ENCODE results near the gene KDR.

The KDR gene

DNA sequence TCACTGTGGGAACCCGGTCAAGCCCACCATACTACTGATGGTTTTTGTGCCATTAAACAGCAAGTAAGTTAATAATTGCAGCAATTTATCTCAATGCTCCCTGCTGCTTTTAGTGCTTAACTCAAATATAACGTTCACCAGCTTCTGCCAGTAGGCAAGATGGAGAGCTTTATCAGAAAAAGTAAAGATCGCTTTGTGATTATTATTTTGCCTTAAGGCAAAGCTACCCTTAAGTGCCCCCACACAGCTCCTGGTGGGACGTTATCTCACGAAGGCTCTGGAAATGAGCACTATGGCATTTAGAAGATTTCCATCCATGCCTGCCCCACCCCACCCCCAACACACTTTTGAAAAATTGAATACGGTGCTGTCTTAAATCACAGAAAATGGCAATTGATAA lies 59.4 kb downstream of the KDR start:
- Histone ChIP-seq H3K4me3 (ENCODE audit: low read length in 2 of 2) (no peak overlapping the region), H3K4me1 (ENCODE audit: control insufficient read depth, insufficient read depth, low read length) (no peaks in the 10 kb centered on the region), H3K36me3 (ENCODE audit: control insufficient read depth in 2 of 2, insufficient read depth in 2 of 2, low read length in 2 of 2) (no peaks in the 10 kb centered on the region), H3K27ac (ENCODE audit: low read length) (no peak overlapping the region), H3K9ac (ENCODE audit: low read length in 2 of 2) (no peak overlapping the region), H3K27me3 (ENCODE audit: control insufficient read depth in 1 of 2, insufficient read depth in 2 of 2, low read length in 2 of 2) (peaks cover 0 to 2% of the 10 kb centered on the region in 2 donors), H3K9me3 (ENCODE audit: control insufficient read depth in 2 of 2, low read length in 2 of 2) (no peaks in the 10 kb centered on the region)

DNA sequence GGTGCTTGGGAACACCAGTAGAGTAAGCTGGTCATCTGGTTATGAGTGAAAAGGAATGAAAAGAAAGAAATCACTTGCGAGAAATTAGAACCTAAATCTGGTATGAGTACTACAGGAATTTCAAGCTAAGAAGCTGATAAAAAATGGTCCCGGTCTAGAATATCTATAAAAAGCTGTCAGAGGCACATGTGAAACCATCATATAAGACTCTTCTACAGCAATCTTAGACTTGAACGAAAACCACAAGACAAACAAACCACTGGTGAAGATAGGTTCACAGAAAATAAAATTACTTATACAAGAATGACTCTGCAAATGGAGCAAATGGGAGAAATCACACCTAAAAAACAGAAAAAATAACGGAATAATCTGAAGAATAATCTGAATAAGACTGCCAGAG lies 69.9 kb downstream of the KDR start:
- Histone ChIP-seq H3K27me3 (ENCODE audit: control insufficient read depth in 1 of 2, insufficient read depth in 2 of 2, low read length in 2 of 2) (no peaks in the 10 kb centered on the region), H3K4me1 (ENCODE audit: control insufficient read depth, insufficient read depth, low read length) (no peaks in the 10 kb centered on the region), H3K9ac (ENCODE audit: low read length in 2 of 2) (no peak overlapping the region), H3K27ac (ENCODE audit: low read length) (no peak overlapping the region), H3K9me3 (ENCODE audit: control insufficient read depth in 2 of 2, low read length in 2 of 2) (no peaks in the 10 kb centered on the region), H3K36me3 (ENCODE audit: control insufficient read depth in 2 of 2, insufficient read depth in 2 of 2, low read length in 2 of 2) (no peaks in the 10 kb centered on the region), H3K4me3 (ENCODE audit: low read length in 2 of 2) (no peak overlapping the region)

DNA sequence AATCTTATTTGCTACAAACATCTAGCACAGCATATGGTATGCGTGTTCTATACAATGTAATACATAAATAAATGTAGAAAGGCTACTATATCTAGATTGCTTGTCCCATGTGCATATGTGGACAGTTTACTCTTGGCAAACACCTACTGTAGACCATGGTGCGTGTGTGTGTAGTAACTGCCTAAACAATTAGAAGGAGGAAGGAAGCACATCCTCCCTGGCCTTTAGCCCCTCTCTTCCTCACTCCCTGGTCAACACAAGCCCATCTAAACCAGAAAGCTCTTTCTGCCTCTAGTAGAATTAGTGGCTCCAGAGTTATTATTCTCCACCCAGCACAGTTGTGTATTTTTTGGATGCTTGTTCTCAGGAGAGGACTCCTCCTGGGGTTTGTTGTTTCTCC lies 73.9 kb downstream of the KDR start:
- Histone ChIP-seq H3K4me1 (ENCODE audit: control insufficient read depth, insufficient read depth, low read length) (no peaks in the 10 kb centered on the region), H3K27me3 (ENCODE audit: control insufficient read depth in 1 of 2, insufficient read depth in 2 of 2, low read length in 2 of 2) (no peaks in the 10 kb centered on the region), H3K27ac (ENCODE audit: low read length) (no peak overlapping the region), H3K36me3 (ENCODE audit: control insufficient read depth in 2 of 2, insufficient read depth in 2 of 2, low read length in 2 of 2) (no peaks in the 10 kb centered on the region), H3K9me3 (ENCODE audit: control insufficient read depth in 2 of 2, low read length in 2 of 2) (no peaks in the 10 kb centered on the region), H3K9ac (ENCODE audit: low read length in 2 of 2) (no peak overlapping the region), H3K4me3 (ENCODE audit: low read length in 2 of 2) (no peak overlapping the region)

DNA sequence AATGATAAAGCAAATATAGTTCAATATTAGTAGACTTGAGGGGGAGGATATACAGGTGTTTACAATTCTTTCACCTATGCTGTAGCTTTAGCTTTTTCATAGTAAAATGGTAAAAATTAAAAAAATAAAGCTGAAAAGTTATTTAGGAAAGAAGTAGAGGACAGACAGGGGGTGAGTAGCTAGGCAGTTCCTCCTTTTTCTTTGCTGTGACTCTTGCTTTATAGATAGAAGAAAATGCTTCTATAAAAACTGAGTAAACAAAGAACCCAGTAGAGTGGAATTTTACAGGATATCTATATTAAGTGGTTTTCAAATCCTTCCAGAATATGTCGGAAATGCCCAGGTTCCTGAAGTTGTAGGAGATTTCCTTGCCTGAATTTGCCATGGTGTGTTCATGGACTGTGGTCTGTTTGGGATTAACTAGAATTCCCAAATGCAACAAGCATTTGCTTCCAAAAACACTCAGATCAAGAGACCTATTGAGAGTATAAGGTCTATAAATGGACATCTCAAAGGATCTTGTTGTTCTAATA lies 74.9 kb downstream of the KDR start:
- Histone ChIP-seq H3K4me3 (ENCODE audit: low read length in 2 of 2) (no peak overlapping the region), H3K9ac (ENCODE audit: low read length in 2 of 2) (no peak overlapping the region), H3K9me3 (ENCODE audit: control insufficient read depth in 2 of 2, low read length in 2 of 2) (no peaks in the 10 kb centered on the region), H3K27me3 (ENCODE audit: control insufficient read depth in 1 of 2, insufficient read depth in 2 of 2, low read length in 2 of 2) (no peaks in the 10 kb centered on the region), H3K4me1 (ENCODE audit: control insufficient read depth, insufficient read depth, low read length) (no peaks in the 10 kb centered on the region), H3K36me3 (ENCODE audit: control insufficient read depth in 2 of 2, insufficient read depth in 2 of 2, low read length in 2 of 2) (no peaks in the 10 kb centered on the region), H3K27ac (ENCODE audit: low read length) (no peak overlapping the region)

DNA sequence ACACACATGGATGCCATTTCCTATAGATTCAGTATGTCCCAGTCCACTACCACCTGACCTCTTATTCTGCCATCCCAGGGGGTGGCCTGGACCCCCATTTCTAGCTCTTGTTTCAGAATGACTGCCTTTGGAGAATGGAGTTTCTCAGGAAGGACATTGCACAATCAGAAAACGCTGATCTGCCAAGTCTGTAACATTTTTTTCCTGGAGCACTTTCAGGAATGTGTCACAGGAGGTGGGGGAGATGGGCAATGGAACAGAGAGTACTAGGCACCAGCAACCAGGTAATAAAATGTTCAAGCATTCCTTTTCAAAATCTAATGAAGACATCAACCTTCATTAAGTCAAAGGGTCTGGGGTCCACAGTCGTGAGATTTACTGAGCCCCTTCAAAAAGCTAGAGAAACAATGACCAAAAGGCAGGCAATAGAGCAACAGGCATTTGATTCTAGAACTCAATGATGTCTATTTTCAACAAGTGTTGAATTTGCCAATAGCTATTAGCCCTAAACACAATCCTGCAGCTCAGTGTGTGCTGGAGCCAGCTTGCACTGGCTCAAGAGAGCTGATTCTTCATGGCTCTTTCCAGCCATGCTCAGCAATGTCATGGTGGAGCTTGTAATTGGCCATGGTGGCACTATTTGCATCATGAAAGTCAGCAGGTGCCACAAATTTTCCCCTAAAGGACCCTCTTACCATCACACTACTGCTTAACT lies 87.1 kb downstream of the KDR start:
- no peak overlapping the region for H3K4me3 ChIP-seq (ENCODE audit: low read length in 2 of 2)
- peaks cover 8% of the 10 kb centered on the region for H3K4me1 ChIP-seq (ENCODE audit: control insufficient read depth, insufficient read depth, low read length)
- peaks cover 0 to 2% of the 10 kb centered on the region in 2 donors for H3K27me3 ChIP-seq (ENCODE audit: control insufficient read depth in 1 of 2, insufficient read depth in 2 of 2, low read length in 2 of 2)
- no peak overlapping the region for H3K9ac ChIP-seq (ENCODE audit: low read length in 2 of 2)
- no peak overlapping the region for H3K27ac ChIP-seq (ENCODE audit: low read length)
- no peaks in the 10 kb centered on the region for H3K36me3 ChIP-seq (ENCODE audit: control insufficient read depth in 2 of 2, insufficient read depth in 2 of 2, low read length in 2 of 2)
- H3K9me3 ChIP-seq (ENCODE audit: control insufficient read depth in 2 of 2, low read length in 2 of 2): peaks cover 0 to under 1% of the 10 kb centered on the region in 2 donors

DNA sequence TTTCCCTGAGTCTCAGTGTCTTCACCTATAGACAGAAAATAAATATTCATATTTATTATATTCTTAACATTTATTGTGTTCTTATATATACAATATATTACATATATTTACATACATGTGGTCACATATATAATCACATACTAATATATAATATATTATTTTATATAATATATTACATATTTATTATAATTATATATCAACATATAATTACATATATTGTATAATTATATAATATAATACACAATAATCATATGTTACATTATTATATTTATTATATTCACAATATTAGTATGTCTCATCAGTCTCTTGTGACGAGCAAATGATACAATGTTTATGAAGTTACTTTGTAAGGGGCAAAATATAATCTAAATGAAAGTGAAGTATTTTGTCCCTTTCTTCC lies 87.7 kb downstream of the KDR start:
- Histone ChIP-seq H3K4me3 (ENCODE audit: low read length in 2 of 2) (no peak overlapping the region), H3K27ac (ENCODE audit: low read length) (no peak overlapping the region), H3K9me3 (ENCODE audit: control insufficient read depth in 2 of 2, low read length in 2 of 2) (peaks cover 0 to 3% of the 10 kb centered on the region in 2 donors), H3K9ac (ENCODE audit: low read length in 2 of 2) (no peak overlapping the region), H3K4me1 (ENCODE audit: control insufficient read depth, insufficient read depth, low read length) (peaks cover 8% of the 10 kb centered on the region), H3K36me3 (ENCODE audit: control insufficient read depth in 2 of 2, insufficient read depth in 2 of 2, low read length in 2 of 2) (no peaks in the 10 kb centered on the region), H3K27me3 (ENCODE audit: control insufficient read depth in 1 of 2, insufficient read depth in 2 of 2, low read length in 2 of 2) (peaks cover 0 to 2% of the 10 kb centered on the region in 2 donors)

DNA sequence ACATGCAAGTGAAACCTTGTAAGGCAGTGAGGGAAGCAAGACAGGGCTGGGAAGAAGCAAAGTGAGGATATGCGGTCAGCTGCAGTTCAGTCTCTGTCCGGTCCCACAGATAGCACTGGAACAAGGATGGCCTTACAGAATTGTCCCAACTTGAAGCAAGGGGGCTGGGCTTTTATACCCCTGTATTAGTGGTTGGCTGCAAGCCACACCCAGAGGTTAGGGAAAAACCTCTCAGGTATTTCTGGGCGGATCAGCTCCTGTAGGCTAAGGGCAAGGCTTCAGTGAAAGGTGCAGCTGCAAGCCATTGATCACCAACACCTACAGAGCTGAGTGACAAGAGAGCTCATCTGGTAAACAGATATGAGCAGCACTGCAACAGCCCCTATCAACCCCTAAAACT lies 89.0 kb downstream of the KDR start:
- Histone ChIP-seq H3K9me3 (ENCODE audit: control insufficient read depth in 2 of 2, low read length in 2 of 2) (peaks cover 0 to 3% of the 10 kb centered on the region in 2 donors), H3K4me3 (ENCODE audit: low read length in 2 of 2) (no peak overlapping the region), H3K27me3 (ENCODE audit: control insufficient read depth in 1 of 2, insufficient read depth in 2 of 2, low read length in 2 of 2) (peaks cover 0 to 4% of the 10 kb centered on the region in 2 donors), H3K4me1 (ENCODE audit: control insufficient read depth, insufficient read depth, low read length) (peaks cover 8% of the 10 kb centered on the region), H3K27ac (ENCODE audit: low read length) (no peak overlapping the region), H3K9ac (ENCODE audit: low read length in 2 of 2) (no peak overlapping the region), H3K36me3 (ENCODE audit: control insufficient read depth in 2 of 2, insufficient read depth in 2 of 2, low read length in 2 of 2) (no peaks in the 10 kb centered on the region)

DNA sequence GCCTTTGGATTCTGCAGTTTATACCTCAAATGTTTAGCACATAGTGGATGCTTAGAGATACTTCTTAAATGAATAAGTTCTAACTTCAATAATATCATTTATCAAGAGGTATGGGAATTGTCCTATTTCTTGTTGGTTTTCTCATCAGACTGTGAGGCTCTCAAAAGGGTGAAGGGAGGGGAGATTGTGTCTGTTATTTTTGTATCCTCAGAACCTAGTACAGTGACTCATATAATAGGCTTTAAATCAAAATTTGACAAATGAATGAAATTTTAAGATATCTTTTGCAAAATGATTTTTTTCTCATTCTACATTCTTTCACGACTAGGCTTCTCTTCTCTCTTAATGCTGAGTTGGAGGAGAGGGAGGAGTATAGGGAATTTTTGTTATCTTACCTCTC lies 89.5 kb downstream of the KDR start:
- Histone ChIP-seq H3K9me3 (ENCODE audit: control insufficient read depth in 2 of 2, low read length in 2 of 2) (peaks cover 0 to 3% of the 10 kb centered on the region in 2 donors), H3K9ac (ENCODE audit: low read length in 2 of 2) (no peak overlapping the region), H3K27me3 (ENCODE audit: control insufficient read depth in 1 of 2, insufficient read depth in 2 of 2, low read length in 2 of 2) (peaks cover 0 to 4% of the 10 kb centered on the region in 2 donors), H3K36me3 (ENCODE audit: control insufficient read depth in 2 of 2, insufficient read depth in 2 of 2, low read length in 2 of 2) (no peaks in the 10 kb centered on the region), H3K4me3 (ENCODE audit: low read length in 2 of 2) (no peak overlapping the region), H3K27ac (ENCODE audit: low read length) (no peak overlapping the region), H3K4me1 (ENCODE audit: control insufficient read depth, insufficient read depth, low read length) (peaks cover 8% of the 10 kb centered on the region)

DNA sequence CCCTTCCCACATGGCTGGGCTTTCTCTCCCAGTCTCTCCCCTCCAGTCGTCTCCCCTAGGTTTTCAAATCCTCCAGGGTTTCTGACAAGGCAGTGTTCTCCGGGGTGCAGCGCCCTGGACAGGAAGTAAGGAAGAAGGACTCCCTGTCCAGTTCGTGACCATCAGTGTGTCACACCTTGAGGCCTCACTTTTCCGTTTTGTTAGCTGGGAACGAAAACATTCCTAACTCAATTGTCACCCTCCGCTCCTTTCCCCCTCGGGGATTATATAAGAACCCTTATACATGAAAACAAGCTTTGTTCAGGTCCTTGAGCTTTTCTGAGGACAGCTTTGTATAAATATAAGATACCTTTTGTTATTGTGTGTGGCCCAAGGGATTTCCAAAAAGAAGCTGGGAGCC lies 92.1 kb downstream of the KDR start:
- Histone ChIP-seq H3K9me3 (ENCODE audit: control insufficient read depth in 2 of 2, low read length in 2 of 2) (peaks cover 0 to 3% of the 10 kb centered on the region in 2 donors), H3K27ac (ENCODE audit: low read length) (no peak overlapping the region), H3K27me3 (ENCODE audit: control insufficient read depth in 1 of 2, insufficient read depth in 2 of 2, low read length in 2 of 2) (peaks cover 0 to 4% of the 10 kb centered on the region in 2 donors), H3K4me3 (ENCODE audit: low read length in 2 of 2) (no peak overlapping the region), H3K4me1 (ENCODE audit: control insufficient read depth, insufficient read depth, low read length) (peaks cover 3% of the 10 kb centered on the region), H3K9ac (ENCODE audit: low read length in 2 of 2) (no peak overlapping the region), H3K36me3 (ENCODE audit: control insufficient read depth in 2 of 2, insufficient read depth in 2 of 2, low read length in 2 of 2) (no peaks in the 10 kb centered on the region)

DNA sequence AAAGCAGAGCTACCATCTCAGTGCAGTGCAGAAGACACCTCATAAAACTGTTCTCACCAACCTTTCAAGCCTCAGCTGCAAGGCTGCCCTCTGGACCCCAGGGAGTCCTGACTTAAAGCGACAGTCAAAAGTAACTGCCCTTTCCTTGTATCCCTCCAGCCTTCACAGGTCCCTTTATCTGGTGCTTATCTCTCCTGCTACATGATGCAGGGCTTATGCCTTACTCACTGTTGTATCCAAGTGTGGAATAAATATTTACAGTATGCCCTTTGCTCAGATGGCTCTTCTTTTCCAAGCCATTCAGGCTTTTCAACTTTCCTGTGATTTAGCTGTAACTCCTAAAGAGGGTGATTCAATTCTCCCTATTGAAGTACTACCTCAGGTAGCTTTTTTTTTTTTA lies 92.6 kb downstream of the KDR start:
- no peak overlapping the region for H3K9ac ChIP-seq (ENCODE audit: low read length in 2 of 2)
- H3K4me3 ChIP-seq (ENCODE audit: low read length in 2 of 2): no peak overlapping the region
- peaks cover 0 to 4% of the 10 kb centered on the region in 2 donors for H3K27me3 ChIP-seq (ENCODE audit: control insufficient read depth in 1 of 2, insufficient read depth in 2 of 2, low read length in 2 of 2)
- H3K27ac ChIP-seq (ENCODE audit: low read length): no peak overlapping the region
- H3K9me3 ChIP-seq (ENCODE audit: control insufficient read depth in 2 of 2, low read length in 2 of 2): peaks cover 0 to 3% of the 10 kb centered on the region in 2 donors
- H3K36me3 ChIP-seq (ENCODE audit: control insufficient read depth in 2 of 2, insufficient read depth in 2 of 2, low read length in 2 of 2): no peaks in the 10 kb centered on the region
- no peaks in the 10 kb centered on the region for H3K4me1 ChIP-seq (ENCODE audit: control insufficient read depth, insufficient read depth, low read length)

DNA sequence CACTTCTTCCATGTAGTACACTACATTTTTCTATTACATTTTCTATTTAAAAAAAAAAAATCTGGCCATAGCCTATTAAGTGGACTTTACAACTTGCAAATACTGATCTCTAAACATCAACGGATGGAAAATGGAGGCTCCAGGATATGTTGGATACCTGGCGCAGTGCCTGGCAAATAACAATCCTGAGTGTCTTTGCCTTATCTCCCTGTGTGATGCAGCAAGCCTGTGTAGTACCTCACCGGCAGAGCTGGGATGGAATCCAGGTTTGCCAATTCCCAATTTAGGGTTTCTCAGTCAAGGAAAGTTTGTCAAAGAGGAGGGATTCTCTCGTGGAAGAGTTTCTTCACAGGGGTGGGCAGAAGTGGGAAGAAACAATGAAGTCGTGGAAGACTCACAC lies 93.2 kb downstream of the KDR start:
- Histone ChIP-seq H3K9ac (ENCODE audit: low read length in 2 of 2) (no peak overlapping the region), H3K9me3 (ENCODE audit: control insufficient read depth in 2 of 2, low read length in 2 of 2) (peaks cover 0 to 3% of the 10 kb centered on the region in 2 donors), H3K4me1 (ENCODE audit: control insufficient read depth, insufficient read depth, low read length) (no peaks in the 10 kb centered on the region), H3K4me3 (ENCODE audit: low read length in 2 of 2) (no peak overlapping the region), H3K36me3 (ENCODE audit: control insufficient read depth in 2 of 2, insufficient read depth in 2 of 2, low read length in 2 of 2) (no peaks in the 10 kb centered on the region), H3K27me3 (ENCODE audit: control insufficient read depth in 1 of 2, insufficient read depth in 2 of 2, low read length in 2 of 2) (peaks cover 0 to 4% of the 10 kb centered on the region in 2 donors), H3K27ac (ENCODE audit: low read length) (no peak overlapping the region)

Measured in stomach smooth muscle (tissue), 2 donors.